ENCODE measurements around the gene CD48. TPM values are rescaled to one million over a fixed set of nuclear protein-coding genes. Genes with fewer than 3 reads are reported as not detected.

Gene CD48
- polyA plus RNA-seq, 1 donor (not counting 4 experiments of a cell fraction or from before 2014, with no cell fraction given), result 0.07 TPM

DNA sequence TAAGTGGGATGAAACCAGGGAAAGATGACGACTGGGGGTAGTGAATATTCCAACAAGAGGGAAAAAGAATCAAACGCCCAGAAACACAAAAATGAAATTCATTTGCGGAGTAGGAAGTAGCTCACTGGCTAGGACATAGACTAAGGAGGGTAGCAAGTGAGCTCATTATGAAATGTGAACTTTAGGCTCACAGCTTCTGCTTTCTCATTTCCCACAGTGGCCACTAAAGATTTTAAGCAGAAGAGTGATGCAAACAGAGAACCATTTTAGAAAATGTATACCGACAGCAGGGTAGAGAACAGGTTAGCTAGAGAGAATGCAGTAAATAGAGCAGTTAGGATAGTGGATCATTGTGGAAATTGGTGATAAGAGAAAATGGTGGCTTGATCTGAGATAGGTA lies 3.5 kb downstream of the CD48 start:
- Histone ChIP-seq H4K20me1 (ENCODE audit: control insufficient read depth, extremely low read depth, insufficient read depth, low read length) (no peaks in the 10 kb centered on the region), H3K36me3 (ENCODE audit: control insufficient read depth in 2 of 2, extremely low read depth in 1 of 2, insufficient read depth in 2 of 2, low read length in 2 of 2) (no peaks in the 10 kb centered on the region), H3K27ac (ENCODE audit: control insufficient read depth, insufficient read depth, low read length) (no peak overlapping the region), H3K27me3 (ENCODE audit: control insufficient read depth, extremely low read depth, insufficient read depth, low read length) (no peaks in the 10 kb centered on the region), H3K79me2 (ENCODE audit: control insufficient read depth, insufficient read depth, low read length) (no peaks in the 10 kb centered on the region), H3K9ac (ENCODE audit: control insufficient read depth, extremely low read depth, insufficient read depth, low read length) (no peak overlapping the region), H3K4me3 (ENCODE audit: control insufficient read depth in 2 of 3, extremely low read depth in 1 of 3, insufficient read depth in 2 of 3, low read depth in 1 of 3, low read length in 3 of 3) (no peak overlapping the region), H2AFZ (ENCODE audit: control insufficient read depth, low read length) (no peak overlapping the region), H3K4me2 (ENCODE audit: control insufficient read depth, extremely low read depth, insufficient read depth, low read depth, low read length) (no peak overlapping the region), H3K9me3 (ENCODE audit: control insufficient read depth, low read depth, low read length) (no peaks in the 10 kb centered on the region), H3K9me1 (ENCODE audit: control insufficient read depth, extremely low read depth, insufficient read depth, low read length) (no peaks in the 10 kb centered on the region), H3K4me1 (ENCODE audit: control insufficient read depth, extremely low read depth, insufficient read depth, low read length) (no peaks in the 10 kb centered on the region)
- FAIRE-seq, result no peak
- DNase-seq (ENCODE audit: low read depth, low spot score), result no peak
- dilution Hi-C loops (cut with MboI; ENCODE audit: extremely low pct_ligation_motif_present, low sequenced_read_pairs), result no loop called here
- TF ChIP-seq, protein P1, sequence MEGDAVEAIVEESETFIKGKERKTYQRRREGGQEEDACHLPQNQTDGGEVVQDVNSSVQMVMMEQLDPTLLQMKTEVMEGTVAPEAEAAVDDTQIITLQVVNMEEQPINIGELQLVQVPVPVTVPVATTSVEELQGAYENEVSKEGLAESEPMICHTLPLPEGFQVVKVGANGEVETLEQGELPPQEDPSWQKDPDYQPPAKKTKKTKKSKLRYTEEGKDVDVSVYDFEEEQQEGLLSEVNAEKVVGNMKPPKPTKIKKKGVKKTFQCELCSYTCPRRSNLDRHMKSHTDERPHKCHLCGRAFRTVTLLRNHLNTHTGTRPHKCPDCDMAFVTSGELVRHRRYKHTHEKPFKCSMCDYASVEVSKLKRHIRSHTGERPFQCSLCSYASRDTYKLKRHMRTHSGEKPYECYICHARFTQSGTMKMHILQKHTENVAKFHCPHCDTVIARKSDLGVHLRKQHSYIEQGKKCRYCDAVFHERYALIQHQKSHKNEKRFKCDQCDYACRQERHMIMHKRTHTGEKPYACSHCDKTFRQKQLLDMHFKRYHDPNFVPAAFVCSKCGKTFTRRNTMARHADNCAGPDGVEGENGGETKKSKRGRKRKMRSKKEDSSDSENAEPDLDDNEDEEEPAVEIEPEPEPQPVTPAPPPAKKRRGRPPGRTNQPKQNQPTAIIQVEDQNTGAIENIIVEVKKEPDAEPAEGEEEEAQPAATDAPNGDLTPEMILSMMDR (optimal IDR thresholded peaks at IDR 0.05 in 1 of 3, IDR thresholded peaks at IDR 0.05 in 1 of 3, conservative IDR thresholded peaks at IDR 0.05 in 1 of 3; ENCODE audit: extremely low read depth in 1 of 3, insufficient read depth in 2 of 3, low read length in 3 of 3), result no peak
- TF ChIP-seq EZH2 (IDR thresholded peaks at IDR 0.05; ENCODE audit: low read length), result no peak

DNA sequence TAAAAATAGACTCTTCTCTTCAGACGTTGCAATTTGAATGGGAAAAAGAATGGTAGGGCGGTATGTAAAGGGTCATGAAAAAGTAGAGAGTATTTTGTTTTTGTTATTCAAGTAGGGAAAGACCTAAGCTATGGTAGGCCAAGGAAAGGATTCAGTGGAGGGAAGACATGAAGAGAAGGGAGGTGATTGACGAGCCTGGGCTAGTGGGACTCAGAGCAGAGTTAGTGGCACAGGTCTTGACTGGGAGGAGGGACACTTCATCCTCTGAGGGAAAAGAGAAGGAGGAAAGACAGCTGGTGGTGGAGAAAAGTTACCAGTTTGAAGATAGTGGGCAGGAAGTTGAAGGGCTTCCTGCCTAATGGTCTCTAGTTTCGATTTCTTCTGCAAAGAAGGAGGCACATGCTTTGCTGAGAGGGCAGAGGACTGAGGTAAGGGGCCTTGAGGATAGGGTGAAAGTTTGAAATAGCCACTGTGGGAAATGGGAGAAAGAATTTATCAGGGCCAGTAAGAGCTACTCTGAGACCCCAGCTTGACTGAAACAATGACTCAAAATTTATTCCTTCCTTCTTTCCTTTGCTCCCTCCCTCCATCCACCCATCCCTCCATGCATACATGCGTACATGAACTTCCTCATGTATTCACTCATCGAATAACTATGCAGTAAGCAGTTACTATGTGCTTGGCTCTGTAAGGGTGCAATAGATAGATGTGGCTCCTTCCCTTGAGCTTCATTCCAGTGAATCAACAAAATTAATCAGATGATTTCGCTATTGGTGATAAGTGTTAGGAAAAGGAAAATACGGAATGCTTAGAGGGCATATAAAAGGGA lies 4.2 kb downstream of the CD48 start:
- Histone ChIP-seq H2AFZ (ENCODE audit: control insufficient read depth, low read length) (no peak overlapping the region), H3K79me2 (ENCODE audit: control insufficient read depth, insufficient read depth, low read length) (no peaks in the 10 kb centered on the region), H3K9me1 (ENCODE audit: control insufficient read depth, extremely low read depth, insufficient read depth, low read length) (no peaks in the 10 kb centered on the region), H3K4me2 (ENCODE audit: control insufficient read depth, extremely low read depth, insufficient read depth, low read depth, low read length) (no peak overlapping the region), H3K4me3 (ENCODE audit: control insufficient read depth in 2 of 3, extremely low read depth in 1 of 3, insufficient read depth in 2 of 3, low read depth in 1 of 3, low read length in 3 of 3) (no peak overlapping the region), H3K9me3 (ENCODE audit: control insufficient read depth, low read depth, low read length) (no peaks in the 10 kb centered on the region), H3K4me1 (ENCODE audit: control insufficient read depth, extremely low read depth, insufficient read depth, low read length) (no peaks in the 10 kb centered on the region), H3K27me3 (ENCODE audit: control insufficient read depth, extremely low read depth, insufficient read depth, low read length) (no peaks in the 10 kb centered on the region), H3K9ac (ENCODE audit: control insufficient read depth, extremely low read depth, insufficient read depth, low read length) (no peak overlapping the region), H4K20me1 (ENCODE audit: control insufficient read depth, extremely low read depth, insufficient read depth, low read length) (no peaks in the 10 kb centered on the region), H3K27ac (ENCODE audit: control insufficient read depth, insufficient read depth, low read length) (no peak overlapping the region), H3K36me3 (ENCODE audit: control insufficient read depth in 2 of 2, extremely low read depth in 1 of 2, insufficient read depth in 2 of 2, low read length in 2 of 2) (no peaks in the 10 kb centered on the region)
- TF ChIP-seq, protein P1 (optimal IDR thresholded peaks at IDR 0.05 in 1 of 3, IDR thresholded peaks at IDR 0.05 in 1 of 3, conservative IDR thresholded peaks at IDR 0.05 in 1 of 3; ENCODE audit: extremely low read depth in 1 of 3, insufficient read depth in 2 of 3, low read length in 3 of 3), result no peak
- no peak for TF ChIP-seq EZH2 (IDR thresholded peaks at IDR 0.05; ENCODE audit: low read length)
- dilution Hi-C loops (cut with MboI; ENCODE audit: extremely low pct_ligation_motif_present, low sequenced_read_pairs), result no loop called here
- DNase-seq (ENCODE audit: low read depth, low spot score) (no peak), FAIRE-seq (no peak)

All from keratinocyte (primary cell).